Stimulated activated CD4-positive, alpha-beta T cell treated with anti-CD3 and anti-CD28 coated beads, TNF-alpha, amount 100 ng/mL, for 1 hour (primary cell): Measurements from ENCODE around the gene DYNC1H1.
A peak's percentile ranks its signal among the peaks of the same experiment; 100 is the strongest.

Experiments used
- DNase-seq, 3 donors: peaks; one replicate each; pipeline ENCODE4 v3.0.0-alpha.2; 2020; ENCODE audit warnings: low read depth in 3 of 3, low spot score in 1 of 3

The DYNC1H1 gene

DNA sequence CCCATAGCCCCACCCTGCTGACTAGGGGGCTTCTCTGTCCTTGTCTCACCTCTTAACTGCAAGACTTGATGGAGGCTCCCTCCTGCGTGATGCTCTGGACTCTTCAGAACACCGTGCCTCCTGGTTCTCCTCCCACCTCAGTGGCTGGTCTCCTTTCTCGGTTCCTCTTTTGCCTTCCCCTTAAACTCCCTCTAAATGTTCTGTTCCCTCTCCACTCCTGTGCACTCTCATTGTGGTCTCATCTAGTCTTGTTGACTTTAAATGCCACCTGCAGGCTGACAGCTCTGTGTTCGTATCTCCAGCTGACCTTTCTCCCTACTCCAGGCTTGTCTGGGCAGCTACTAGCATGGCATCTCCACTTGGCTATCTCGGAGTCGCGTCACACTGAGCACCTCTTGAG lies 28.3 kb downstream of the DYNC1H1 start:
- no peak for DNase-seq

GRCh38 chr14:101997429-101998336 lies 33.3 kb downstream of the DYNC1H1 start:
- DNase-seq = no peak

DNA sequence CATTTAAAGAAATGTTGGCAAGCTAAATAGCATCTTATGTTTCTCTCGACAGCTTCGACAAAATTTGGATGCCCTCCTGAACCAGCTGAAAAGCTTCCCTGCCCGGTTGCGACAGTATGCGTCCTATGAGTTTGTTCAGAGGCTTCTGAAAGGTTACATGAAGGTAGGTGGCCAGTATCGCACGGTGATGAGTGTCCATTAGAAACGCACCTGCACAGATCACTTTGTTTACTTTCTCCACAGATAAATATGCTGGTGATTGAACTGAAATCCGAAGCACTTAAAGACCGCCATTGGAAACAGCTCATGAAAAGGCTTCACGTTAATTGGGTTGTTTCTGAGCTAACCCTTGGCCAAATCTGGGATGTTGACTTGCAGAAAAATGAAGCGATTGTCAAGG lies 36.5 kb downstream of the DYNC1H1 start:
- DNase-seq = no peak

- no peak for DNase-seq
These were observed 41.0 kb downstream of the DYNC1H1 start for GRCh38 chr14:102005336-102005735.

GRCh38 chr14:102007916-102008418 lies 43.6 kb downstream of the DYNC1H1 start:
- DNase-seq = no peak

GRCh38 chr14:102008891-102009290 lies 44.5 kb downstream of the DYNC1H1 start:
- DNase-seq = no peak

DNA sequence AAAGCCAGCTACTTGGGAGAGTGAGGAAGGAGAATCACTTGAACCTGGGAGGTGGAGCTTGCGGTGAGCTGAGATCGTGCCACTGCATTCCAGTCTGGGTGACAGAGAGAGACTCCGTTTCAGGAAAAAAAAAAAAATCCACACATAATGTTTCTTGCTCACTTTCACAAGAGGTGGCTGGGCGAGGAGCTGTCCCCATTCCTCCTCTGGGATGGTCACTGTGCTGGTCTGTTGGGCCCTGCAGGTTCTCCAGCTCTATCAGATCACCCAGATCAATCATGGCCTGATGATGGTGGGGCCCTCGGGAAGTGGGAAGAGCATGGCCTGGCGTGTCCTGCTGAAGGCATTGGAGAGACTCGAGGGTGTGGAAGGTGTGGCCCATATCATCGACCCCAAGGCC lies 47.3 kb downstream of the DYNC1H1 start:
- DNase-seq = no peak

GRCh38 chr14:102012336-102012735 lies 48.0 kb downstream of the DYNC1H1 start:
- no peak for DNase-seq

- DNase-seq = no peak
These were observed 49.4 kb downstream of the DYNC1H1 start for GRCh38 chr14:102013669-102014200.

DNA sequence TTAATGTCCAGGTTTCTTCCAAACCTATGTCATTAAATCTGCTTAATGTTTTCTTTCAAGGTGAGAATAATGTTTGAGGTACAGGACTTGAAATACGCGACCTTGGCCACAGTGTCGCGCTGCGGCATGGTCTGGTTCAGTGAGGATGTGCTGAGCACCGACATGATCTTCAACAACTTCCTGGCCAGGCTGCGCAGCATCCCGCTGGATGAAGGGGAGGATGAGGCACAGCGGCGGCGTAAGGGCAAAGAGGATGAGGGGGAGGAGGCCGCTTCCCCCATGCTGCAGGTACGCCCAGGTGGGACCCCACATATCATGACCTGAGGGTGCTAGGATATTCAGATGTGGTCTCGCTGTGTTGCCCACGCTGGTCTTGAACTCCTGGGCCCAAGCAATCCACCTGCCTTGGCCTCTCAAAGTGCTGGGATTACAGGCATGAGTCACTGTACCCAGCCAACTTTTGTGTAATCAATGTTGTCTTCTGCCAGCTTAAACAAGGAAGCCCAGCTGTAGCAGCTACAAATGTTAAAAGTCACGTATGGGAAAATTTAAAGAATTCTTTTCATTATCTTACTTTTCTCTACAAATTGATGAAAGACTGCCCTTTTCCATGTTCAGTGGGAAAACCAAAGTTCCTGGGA lies 50.8 kb downstream of the DYNC1H1 start:
- DNase-seq = no peak

- no peak for DNase-seq
These were observed 51.4 kb downstream of the DYNC1H1 start for GRCh38 chr14:102015771-102016170.

- no peak for DNase-seq
These were observed 52.2 kb downstream of the DYNC1H1 start for GRCh38 chr14:102016420-102017090.

GRCh38 chr14:102018251-102018650 lies 53.9 kb downstream of the DYNC1H1 start:
- no peak for DNase-seq

GRCh38 chr14:102019006-102019540 lies 54.7 kb downstream of the DYNC1H1 start:
- DNase-seq = no peak

GRCh38 chr14:102020058-102020971 lies 55.9 kb downstream of the DYNC1H1 start:
- DNase-seq = peak in 1 of 3 donors; percentile 2

GRCh38 chr14:102026934-102027333 lies 62.6 kb downstream of the DYNC1H1 start:
- no peak for DNase-seq

DNA sequence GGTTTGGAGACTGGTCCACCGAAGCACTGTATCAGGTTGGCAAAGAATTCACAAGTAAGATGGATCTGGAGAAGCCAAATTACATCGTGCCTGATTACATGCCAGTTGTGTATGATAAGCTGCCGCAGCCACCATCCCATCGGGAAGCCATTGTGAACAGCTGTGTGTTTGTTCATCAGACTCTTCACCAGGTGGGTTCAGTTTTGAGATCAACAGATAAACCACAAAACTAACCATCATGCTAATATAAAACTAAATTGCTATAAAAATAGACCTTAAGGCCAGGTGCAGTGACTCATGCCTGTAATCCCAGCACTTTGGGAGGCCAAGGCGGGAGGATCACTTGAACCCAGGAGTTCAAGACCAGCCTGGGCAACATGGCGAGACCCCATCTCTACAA lies 63.6 kb downstream of the DYNC1H1 start:
- no peak for DNase-seq

DNA sequence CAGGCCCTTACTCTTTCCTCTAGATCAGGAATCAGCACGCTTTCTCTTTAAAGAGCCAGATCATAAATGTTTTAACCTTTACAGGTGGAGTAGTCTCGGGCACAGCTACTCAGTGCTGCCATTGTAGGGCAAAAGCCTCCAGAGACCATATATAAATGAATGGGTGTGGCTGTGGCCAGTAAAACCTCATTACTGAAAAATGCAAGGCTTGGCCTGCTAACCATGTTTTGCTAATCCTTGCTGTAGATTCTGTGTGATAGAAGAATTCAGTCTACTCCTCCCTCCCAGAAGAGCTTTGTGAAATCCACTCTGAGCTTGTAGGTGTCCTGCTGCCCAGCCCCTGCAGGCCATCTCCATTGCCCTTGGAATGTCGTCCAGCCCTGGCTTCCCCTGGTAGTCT lies 64.4 kb downstream of the DYNC1H1 start:
- DNase-seq = no peak

DNA sequence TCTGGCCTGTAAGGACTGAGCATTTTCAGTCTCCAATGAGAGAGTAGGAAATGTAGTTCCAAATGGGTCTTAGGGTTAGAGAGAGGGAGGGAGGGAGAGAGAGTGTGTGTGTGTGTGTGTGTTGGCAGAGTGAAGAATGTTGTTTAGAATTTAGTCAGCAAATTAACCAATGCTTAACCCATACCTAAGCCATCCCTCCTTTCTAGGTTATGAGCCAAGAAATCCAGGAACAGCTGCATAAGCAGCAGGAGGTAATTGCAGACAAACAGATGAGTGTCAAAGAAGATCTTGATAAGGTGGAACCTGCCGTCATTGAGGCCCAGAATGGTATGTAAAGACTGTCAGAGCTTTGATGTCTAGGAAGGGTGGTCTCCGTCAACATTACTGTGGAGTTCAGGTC lies 65.6 kb downstream of the DYNC1H1 start:
- no peak for DNase-seq

DNA sequence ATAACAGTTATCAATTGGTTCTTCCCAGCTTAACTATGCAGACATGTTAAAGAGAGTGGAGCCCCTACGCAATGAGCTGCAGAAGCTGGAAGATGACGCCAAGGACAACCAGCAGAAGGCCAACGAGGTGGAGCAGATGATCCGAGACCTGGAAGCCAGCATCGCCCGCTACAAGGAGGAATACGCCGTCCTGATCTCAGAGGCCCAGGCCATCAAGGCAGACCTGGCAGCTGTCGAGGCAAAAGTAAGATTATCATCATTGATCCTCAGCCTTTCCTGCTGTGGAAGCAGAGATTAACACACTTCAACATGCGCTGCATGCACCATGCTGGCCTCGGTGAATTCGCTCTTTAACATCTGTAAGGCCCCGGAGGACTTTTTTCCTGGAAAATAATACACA lies 68.9 kb downstream of the DYNC1H1 start:
- DNase-seq = no peak
